Iris pigment epithelial cell (primary cell): ENCODE results near the gene CSMD2.
"Not testable (repeated sequence)": the region's sequence is repeated elsewhere in the genome, so short reads cannot be mapped to it uniquely, and the experiment has no call there.

Experiments used
- DNase-seq: peaks from one replicate; pipeline ENCODE4 v3.0.0-alpha.2; 2011; ENCODE audit warnings: low read depth

Gene CSMD2

DNA sequence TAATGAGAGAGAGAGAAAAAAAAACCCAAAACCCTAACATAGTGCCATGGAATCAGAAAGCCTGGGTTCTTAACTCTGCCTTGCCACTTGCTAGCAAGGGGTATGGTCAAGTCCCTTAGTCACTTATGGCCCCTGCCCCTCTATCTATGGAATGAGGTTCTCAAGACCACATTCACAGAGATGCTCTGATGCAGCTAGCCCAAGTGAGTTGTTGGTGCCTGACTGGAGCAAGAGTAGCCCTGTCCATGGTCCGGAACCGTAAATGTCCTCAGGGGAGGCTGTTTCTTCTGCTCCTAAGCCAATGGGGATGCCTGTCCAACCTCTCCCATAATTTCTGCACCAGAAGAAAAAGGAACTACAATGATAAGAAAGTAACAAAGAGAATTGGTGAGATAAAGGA lies 56.8 kb downstream of the CSMD2 start:
- DNase-seq, result no peak

DNA sequence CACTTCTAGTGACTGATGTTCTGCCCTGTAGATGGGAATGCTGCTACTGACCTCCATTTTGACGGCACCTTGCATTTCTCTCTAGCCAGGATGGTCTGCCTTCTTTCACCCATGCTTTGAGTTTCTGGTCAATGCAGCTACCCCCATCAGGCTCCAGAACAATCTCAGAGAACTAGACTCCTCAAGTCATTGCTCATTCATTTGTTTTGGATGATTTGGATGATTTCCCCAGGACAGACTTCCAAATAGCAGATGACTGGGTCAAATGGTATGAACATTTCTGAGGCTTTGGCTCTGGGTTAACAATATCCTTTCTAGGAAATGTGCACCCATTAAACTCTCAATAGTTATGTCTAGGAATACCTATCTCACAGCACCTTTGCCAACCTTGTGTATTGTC lies 63.9 kb downstream of the CSMD2 start:
- DNase-seq, result peak; percentile 15

DNA sequence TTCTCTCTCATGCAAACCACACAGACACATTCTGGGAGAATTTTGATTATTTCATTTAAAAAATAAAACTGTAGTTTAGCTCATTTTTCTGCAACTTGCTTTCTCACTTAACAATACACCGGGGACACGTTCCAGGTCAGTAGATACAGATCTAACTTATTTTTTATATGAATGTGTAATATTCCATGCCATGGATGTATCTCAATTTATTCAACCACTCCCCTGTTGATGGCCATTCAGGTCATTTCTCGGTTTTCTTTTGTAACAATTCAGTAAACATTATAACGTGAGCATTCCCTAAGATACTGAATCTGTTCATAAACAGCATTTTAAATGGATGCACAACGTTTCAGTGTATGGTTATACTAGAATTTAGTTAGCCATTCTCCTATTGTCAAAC lies 64.7 kb downstream of the CSMD2 start:
- no peak for DNase-seq

DNA sequence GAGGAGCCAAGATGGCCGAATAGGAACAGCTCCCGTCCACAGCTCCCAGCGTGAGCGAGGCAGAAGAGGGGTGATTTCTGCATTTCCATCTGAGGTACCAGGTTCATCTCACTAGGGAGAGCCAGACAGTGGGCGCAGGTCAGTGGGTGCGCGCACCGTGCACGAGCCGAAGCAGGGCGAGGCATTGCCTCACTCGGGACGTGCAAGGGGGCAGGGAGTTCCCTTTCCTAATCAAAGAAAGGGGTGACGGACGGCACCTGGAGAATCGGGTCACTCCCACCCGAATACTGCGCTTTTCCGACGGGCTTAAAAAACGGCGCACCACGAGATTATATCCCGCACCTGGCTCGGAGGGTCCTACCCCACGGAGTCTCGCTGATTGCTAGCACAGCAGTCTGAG lies 72.6 kb downstream of the CSMD2 start:
- not testable (repeated sequence) for DNase-seq

DNA sequence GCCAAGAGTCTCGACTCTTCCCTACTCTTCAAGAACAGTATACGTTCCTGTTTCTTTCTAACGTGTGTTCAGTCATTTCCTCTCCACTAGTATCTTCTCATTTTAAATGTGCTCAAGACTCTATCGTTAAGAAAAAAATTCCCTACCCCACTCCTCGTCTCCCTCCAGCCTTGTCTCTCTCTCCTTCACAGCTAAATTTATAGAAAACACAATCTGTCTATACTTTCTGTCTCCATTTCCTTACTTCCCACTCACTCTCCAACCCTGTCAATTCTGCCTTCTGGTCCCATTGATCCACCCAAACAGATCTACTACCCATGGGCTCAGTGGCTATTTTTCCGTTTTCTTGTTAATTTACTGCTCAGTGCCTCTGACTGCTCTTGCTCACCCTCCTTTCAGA lies 75.3 kb downstream of the CSMD2 start:
- DNase-seq, result no peak

DNA sequence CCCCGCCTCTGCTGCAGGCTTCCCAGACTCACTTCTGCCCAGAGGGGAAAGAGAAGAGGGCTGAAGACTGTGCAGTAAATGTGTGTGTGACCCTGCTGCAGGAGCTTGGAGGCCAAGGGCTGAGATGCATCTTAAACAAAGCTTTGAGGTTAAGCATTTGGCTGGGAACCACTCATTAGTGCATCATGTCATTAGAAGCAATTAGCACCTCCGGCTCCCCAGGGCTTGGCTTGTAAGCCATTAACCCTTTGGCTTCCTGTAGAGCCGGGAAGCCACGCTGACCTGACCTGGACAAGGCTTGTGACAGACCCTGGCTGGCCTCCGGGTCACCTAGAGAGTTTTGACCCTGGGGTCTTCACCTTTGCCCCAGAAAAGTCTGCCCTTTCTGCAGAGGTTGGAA lies 77.0 kb downstream of the CSMD2 start:
- DNase-seq, result no peak

DNA sequence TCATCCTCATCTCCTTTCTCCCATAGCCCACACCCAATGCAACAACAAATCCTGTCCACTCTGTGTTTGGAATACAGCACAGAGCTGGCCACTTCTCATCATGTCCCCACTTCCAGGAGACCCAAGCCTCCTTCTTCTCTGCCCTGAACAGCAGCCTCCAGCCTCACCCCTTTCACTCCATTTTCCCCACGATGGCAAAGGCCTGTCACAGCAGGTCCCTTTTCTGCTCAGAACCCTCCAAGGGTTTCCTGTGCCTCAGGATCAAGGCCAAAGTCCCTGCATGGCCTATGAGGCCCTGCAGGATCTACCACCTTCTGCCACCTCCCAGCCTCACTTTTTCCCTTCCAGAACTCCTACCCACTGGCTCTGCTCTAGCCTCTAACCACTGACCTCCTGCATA lies 78.5 kb downstream of the CSMD2 start:
- DNase-seq, result no peak

DNA sequence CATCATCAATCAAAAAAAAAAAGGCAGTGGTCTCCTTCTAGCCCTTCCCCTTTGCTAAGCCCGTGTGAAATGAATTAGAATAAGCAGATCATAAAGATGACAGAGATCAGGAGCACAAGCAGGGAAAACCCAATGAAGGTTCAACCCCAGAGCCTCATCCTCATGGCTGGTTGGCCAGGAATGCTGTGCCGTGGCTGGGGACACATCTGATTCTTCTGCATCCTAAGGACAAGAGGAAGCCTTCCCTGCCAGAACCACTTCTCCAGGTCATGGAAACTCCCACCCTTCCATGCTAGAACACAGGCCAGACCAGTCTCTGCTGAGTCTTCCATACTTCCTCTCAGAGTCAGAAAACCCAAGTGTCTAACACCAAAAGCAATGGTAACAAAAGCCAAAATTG lies 81.1 kb downstream of the CSMD2 start:
- no peak for DNase-seq

DNA sequence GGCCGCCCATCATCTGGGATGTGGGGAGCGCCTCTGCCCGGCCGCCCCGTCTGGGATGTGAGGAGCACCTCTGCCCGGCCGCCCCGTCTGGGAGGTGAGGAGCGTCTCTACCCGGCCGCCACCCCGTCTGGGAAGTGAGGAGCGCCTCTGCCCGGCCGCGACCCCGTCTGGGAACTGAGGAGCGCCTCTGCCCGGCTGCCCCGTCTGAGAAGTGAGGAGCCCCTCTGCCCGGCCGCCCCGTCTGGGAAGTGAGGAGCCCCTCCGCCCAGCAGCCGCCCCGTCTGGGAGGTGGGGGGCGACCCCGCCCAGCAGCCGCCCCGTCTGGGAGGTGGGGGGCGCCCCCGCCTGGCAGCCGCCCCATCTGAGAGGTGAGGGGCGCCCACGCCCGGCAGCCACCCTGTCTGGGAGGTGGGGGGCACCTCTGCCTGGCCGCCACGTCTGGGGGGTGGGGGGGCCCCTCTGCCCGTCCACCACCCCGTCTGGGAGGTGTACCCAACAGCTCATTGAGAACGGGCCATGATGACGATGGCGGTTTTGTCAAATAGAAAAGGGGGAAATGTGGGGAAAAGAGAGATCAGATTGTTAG lies 82.9 kb downstream of the CSMD2 start:
- not testable (repeated sequence) for DNase-seq

DNA sequence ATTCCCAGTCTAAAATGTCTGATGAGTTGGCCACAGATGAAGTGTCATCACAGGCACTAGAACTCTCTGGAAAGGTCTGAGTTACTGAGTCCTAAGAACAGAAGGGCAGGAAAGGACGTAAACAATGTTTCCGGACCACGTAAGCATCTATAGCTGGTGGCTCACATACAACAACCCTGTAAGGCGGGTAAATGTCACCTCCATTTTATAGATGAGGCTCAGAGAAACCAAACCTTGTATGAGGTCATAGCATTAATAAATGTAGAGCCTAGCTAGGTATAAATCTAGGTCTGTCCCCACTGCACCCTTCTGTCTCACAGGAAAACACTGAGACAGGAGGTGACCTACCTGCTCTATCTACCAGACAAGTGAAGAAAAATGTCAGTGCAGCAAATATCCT lies 86.6 kb downstream of the CSMD2 start:
- DNase-seq, result no peak

DNA sequence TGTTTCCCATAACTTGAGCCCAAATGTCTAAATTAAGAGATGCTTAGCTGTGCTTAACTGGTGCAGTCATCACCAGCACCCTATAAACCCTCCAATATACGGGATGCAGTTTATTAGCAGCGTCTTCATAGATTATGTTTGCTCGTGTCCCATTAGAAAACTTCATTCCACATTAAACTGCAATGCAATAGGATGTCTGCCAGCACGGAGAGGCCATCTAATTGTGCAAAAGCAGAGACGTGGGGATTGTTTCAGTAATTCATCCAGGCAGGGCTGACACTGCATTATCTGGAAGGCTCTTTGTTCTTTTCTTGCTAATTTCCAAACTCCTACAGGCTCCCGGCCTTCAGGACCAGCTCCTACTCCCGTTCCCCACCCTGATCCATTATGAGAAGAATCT lies 89.5 kb downstream of the CSMD2 start:
- no peak for DNase-seq

DNA sequence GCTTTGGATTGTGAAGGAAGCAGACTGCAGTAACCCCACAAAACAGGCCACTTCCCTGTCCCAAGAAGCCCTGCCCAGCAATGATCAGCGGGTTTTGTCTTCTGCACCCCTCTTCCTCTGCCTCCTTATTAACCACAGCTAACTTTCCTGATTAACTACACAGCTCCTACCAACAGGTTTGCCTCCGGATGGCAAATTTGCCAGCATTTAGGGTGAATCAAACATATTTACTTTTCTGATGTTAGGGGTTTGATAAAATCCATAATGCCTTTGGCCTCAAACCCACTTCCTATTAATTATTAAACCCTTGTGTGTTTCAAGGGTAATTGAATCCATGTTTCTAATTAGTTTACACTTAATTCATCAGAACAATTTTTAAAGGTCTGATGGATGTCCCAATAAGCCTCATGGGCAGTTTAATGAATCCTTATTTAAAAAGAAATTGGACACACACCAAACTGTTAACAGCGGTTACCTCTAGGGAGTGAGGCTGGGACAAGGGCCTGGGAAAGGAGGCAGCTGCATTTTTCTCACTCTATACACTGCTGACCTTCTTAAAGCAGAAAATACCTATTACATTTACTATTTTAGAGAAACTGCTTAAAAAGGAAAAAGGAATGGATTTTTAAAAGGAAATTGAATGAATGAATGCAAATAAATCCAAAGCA lies 91.9 kb downstream of the CSMD2 start:
- no peak for DNase-seq

DNA sequence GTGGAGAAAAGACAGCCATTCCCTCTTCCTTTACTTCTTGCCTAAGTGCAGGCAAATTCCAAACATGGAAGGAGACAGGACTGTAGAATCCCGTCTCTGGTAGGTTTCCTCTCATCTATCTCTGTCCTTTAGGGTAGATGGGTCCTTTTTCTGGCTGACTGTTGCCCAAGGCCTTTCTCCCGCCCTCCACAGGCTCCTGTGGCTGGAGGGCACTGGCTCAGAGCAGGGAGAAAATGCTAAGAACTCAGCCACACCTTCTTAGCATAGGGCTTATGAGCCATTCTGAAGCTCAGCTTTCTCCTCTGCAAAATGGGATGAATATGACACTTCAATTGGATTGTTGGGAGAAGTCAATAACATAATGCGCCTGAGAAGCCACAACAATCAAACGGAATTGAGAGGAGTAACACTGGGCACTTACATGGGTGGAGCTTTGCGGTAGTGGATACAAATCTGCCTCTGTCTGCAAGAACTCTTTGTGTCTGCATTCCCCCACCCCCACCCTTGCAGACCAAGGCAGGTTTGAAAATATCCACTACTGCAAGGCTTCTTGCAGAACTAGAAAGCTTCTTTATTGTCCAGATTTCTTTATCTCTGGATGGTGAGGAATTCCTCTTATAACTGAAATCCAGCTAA lies 94.7 kb downstream of the CSMD2 start:
- no peak for DNase-seq

DNA sequence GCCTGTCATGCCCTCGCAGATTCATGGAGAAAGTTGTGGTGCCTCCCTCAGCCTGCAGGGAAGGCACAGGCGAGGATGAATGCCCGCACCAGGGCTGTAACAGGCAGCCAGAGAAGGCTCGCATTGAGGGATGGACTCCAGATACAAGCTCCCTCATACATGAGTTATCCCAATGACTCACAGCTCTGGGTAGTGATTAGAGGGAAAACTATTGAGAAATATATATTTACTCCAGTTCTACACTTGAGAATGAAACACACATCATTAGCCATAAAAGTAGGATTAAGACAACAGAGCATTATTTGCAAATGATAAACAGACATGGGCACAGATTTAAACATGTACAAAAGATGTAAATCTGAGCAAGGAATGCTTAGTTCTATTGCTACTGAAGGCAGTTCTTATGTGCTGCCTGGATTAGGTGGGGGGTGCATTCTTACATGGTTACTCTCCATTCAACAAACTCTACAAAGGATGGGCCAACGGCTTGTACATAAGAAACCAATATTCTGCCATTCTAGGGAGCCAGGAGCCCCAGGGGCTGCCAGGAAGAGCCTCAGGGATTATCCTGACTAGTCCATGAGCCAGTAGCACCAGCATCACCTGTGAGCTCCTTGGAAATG lies 97.9 kb downstream of the CSMD2 start:
- no peak for DNase-seq

DNA sequence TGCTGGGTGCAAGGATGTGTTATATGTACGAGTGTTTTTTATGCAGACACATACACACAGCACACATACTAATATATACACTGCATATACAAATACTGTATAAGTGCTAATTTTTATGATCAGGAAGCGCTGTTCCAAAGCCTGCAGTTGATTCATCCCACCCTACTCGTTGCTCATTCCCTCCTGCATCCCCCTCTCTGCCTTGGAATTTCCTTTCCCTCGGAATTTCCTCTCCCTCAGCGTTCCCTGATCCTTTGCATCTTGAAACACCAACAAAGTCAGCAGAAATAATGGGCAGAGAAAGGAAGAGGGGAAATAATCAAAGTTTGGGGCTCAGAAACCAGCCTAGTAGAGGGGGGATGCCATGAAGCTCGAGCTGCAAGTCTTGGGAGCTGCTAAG lies 98.9 kb downstream of the CSMD2 start:
- no peak for DNase-seq

DNA sequence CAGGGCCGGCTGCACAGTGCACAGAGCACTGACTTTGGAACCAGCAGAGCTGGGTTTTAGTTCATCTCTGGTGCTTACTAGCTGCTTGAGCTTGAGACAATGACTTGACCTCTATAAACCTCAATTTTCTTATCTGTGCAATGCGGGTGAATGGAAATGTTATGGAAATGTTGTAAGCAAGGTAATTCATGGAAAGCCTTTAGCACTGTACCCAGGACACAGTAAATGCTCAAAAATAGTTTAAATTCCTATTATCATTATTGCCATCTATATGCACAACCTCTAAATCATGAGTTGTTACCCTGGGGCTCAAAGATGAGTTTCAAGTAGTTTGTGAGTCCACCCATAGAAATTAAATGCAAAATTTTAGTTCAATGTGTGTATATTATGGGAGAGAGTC lies 99.5 kb downstream of the CSMD2 start:
- no peak for DNase-seq

DNA sequence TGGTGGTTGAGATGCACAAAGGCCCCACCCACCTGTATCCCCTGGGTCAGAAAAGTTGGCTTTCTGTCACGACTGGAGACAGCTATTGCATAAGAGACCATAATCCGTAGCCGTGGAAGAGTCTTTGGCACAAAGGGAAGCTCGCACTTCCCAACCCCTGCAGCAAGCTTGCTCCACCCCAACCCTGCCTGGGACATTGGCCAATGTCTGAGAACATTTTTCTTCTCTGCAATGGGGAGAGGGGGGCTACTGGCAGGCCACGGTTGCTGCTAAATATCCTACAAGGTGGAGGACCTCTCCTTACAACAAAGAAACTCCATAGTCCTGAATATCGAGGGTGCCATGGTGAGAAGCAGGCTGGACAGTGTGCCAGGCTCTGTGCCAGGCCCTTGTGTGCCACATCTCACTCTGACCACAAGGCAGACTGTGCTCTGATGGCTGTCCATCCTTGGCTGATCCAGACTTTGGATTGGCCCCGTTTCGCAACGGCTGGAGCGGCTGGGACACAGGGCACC lies 104.1 kb downstream of the CSMD2 start:
- no peak for DNase-seq

DNA sequence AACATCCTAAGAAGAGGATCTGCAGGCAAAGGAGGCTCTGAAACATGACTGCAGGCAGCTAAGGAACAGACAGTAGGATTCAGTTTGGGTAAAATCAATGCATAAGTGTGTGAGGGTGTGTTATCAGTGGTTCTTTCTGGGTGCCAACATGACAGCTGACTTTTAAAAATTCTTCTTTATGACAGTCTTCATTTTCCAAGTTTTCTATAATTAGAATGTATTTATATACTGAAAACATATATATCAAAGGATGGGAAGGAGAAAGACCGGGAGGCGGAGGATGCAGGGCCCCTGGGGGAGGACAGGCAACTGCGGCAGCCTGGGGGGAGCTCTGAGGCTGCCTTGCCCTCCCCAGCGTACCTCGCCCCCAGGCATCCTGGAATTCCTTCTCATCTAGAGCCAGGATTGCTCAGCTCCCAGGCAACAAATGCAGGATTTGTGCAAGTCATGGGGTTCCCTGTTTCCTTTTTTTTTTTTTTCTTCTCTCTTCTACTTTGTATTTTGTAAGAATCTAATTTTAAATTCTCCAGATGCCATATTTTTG lies 104.8 kb downstream of the CSMD2 start:
- DNase-seq, result no peak

DNA sequence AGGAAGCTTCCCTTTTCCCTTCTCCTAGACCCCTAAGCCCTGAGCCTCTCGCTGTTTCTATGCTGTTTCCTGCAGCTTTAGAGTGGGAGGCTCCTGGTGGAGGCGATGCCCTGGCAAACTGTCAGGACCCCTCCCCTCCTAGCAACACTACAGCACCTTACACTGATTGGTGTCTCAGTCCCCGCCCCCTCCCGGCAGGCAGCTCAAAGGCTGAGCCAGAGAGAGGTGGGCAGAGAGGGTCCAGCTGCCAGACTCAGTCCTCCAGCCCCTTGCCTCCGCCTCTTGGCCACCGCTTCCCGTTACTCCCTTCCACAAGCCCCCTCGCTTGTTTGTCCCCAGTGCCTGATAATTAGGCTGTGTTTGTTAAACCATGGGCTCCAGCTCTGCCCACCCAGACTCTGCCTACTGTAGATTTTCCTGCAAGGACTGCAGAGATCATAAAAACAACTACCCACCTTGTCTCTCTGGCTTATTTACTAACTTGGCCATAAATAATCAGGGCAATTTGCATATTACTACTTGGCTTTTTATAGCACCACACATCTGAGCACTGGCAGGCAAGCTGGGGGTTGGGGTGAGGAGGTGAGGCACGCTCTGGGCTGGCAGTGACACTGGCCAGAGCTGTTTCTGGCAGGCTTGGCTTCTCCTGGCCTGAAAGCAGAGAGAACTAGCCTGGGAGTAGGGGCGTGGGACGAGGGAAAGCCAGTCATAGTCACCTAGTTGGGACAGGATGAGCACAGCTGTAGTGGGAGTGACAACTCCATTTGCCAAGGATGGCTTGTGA lies 107.5 kb downstream of the CSMD2 start:
- DNase-seq, result no peak

DNA sequence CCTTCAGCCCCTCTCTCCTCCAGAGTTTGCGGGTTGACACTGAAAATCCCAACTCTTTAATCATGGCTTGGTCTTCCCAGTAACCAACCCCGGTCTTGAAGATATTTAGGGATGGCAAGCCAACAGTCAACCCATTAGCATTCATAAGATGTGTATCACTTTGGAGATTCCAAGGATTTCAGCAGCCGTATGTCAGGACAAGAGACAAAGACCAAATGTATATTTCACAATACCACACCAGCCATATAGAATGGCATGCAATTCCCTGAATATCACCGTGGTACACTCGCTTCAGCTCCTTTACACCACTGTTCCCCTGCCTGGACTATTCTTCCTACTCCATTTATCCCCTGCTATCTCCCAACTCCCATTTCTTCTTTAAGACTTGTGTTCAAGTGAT lies 109.2 kb downstream of the CSMD2 start:
- no peak for DNase-seq

DNA sequence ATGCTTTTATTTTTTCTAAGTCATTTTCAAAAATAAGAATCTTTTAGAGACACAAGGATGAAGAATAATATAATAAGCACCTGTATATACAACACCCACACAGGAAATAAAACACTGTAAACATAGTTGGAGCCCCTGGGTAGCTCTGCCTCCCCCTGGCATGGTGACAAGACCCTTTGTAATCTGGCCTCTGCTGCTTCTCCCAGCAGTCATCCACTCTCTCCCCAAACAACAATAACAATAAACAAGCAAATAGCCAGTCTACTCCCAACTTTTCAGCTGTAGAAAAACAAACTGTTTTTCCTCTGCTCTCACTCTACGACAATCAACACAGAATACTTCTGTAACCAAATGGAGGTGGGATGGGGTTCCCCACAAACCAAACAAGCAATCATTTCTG lies 110.1 kb downstream of the CSMD2 start:
- no peak for DNase-seq

DNA sequence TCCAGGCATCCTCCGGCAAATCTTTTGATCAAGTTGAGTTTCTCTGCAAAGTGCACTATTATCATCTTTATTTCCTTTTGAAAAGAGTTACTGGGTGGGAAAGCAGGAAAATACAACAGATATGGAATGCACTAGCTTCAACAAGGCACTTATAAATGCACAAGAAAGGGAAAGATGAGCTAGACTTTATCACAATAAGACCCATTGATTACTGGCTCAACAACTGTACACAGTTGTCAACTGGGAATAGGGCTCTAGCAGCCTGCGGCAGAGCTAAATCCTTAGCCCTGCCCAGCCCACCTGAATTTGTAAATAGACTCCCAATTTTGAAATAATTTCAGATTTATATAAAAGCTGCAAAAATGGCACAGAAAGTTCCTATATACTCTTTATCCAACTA lies 111.4 kb downstream of the CSMD2 start:
- no peak for DNase-seq
